GM12878 (cell line): ENCODE measurements around the gene NUBP1. TPM values are rescaled to one million over a fixed set of nuclear protein-coding genes. Genes with fewer than 3 reads are reported as not detected.

ENCODE experiments used
- ATAC-seq: fragments of 200-7000 bp; cut with Tn5 transposase; 3 replicates; pipeline ENCODE4 v1.9.1; 2020; ENCODE audit warnings: mild to moderate bottlenecking, moderate library complexity
- BruUV-seq: library from RNA; stranded (reverse); fragments of 400-500 nt; replicated peaks from 2 replicates; lab custom pipeline; 2021; lab: Mats Ljungman, UMichigan
- CTCF ChIA-PET: fragments of 300-600 bp; sonication (Branson Sonifier 250); formaldehyde crosslinking; extraction: SDS; loops from one replicate; lab custom pipeline; 2021; ENCODE audit warnings: inconsistent platforms; lab: Yijun Ruan, JAX
- POLR2A ChIA-PET: fragments of 350-600 bp; formaldehyde crosslinking; extraction: SDS; loops from one replicate; lab custom pipeline; 2021; ENCODE audit warnings: inconsistent platforms; lab: Charles Lee
- RAD21 ChIA-PET: fragments of 300-600 bp; sonication (Branson Sonifier 250); formaldehyde crosslinking; loops from one replicate; lab custom pipeline; 2023; ENCODE audit warnings: antibody characterized with exemption; ENCODE audit not compliant: unreplicated experiment; lab: Charles Lee
- SMC1A ChIA-PET: fragments of 300-600 bp; sonication (Branson Sonifier 250); formaldehyde crosslinking; loops from one replicate; lab custom pipeline; 2023; ENCODE audit not compliant: unreplicated experiment, uncharacterized antibody; lab: Charles Lee
- DNase-seq: peaks from one replicate; pipeline ENCODE4 v3.0.0-alpha.2; 2011; ENCODE audit warnings: low read depth, low spot score
- FAIRE-seq: peaks from 3 replicates; lab custom pipeline; 2011; peaks lifted over from hg19 to GRCh38; lab: Jason Lieb, UNC
- H2AFZ ChIP-seq: 2 replicates; pipeline ENCODE4 v1.6.0; 2011; ENCODE audit warnings: low read depth, low read length, control low read depth; ENCODE audit not compliant: control insufficient read depth
- H3K27ac ChIP-seq: 2 replicates; pipeline ENCODE4 v1.5.1; 2011; ENCODE audit warnings: control low read depth; ENCODE audit not compliant: control insufficient read depth, insufficient read depth
- H3K27me3 ChIP-seq, 2 experiments: replicated peaks in 1 of 2; 2 replicates each; pipeline versions ENCODE4 v1.6.0 to v1.6.1; 2011; ENCODE audit warnings: low read length in 1 of 2; ENCODE audit not compliant: control insufficient read depth in 2 of 2, insufficient read depth in 2 of 2
- H3K36me3 ChIP-seq, 2 experiments: 2 replicates each; pipeline ENCODE4 v1.5.1; 2011; ENCODE audit warnings: low read length in 1 of 2; ENCODE audit not compliant: control insufficient read depth in 2 of 2, insufficient read depth in 2 of 2
- H3K4me1 ChIP-seq: 2 replicates; pipeline ENCODE4 v1.6.1; 2011; ENCODE audit warnings: mild to moderate bottlenecking, low read length, moderate library complexity, mixed read lengths; ENCODE audit not compliant: control insufficient read depth, insufficient read depth
- H3K4me2 ChIP-seq: 2 replicates; pipeline ENCODE4 v1.6.0; 2011; ENCODE audit warnings: control low read depth; ENCODE audit not compliant: control insufficient read depth, insufficient read depth
- H3K4me3 ChIP-seq: fragments of 200-600 bp; sonication (generic); 2 replicates; pipeline ENCODE4 v1.5.1; 2016
- H3K79me2 ChIP-seq: 2 replicates; pipeline ENCODE4 v1.6.0; 2011; ENCODE audit warnings: low read length; ENCODE audit not compliant: control insufficient read depth, insufficient read depth
- H3K9ac ChIP-seq: 2 replicates; pipeline ENCODE4 v1.8.0; 2011; ENCODE audit warnings: low read length, control low read depth, mixed read lengths; ENCODE audit not compliant: control insufficient read depth, insufficient read depth
- H3K9me3 ChIP-seq: replicated peaks from 3 replicates; pipeline ENCODE4 v1.5.1; 2011; ENCODE audit warnings: mild to moderate bottlenecking, low read length; ENCODE audit not compliant: control insufficient read depth, insufficient read depth
- H4K20me1 ChIP-seq: 2 replicates; pipeline ENCODE4 v1.6.0; 2011; ENCODE audit not compliant: control insufficient read depth, insufficient read depth
- BCL3 ChIP-seq: IDR thresholded peaks from 2 replicates; pipeline ENCODE4 v1.6.1; 2011; ENCODE audit warnings: borderline replicate concordance, low read depth, mild to moderate bottlenecking, moderate library complexity, low read length; ENCODE audit not compliant: insufficient read depth, poor library complexity, severe bottlenecking
- BHLHE40 ChIP-seq, 2 experiments: fragments of 450-650 bp in 1 of 2; IDR thresholded peaks; 2 replicates each; pipeline ENCODE4 v1.6.1; 2011 to 2017; ENCODE audit warnings: low read depth in 2 of 2, borderline replicate concordance in 1 of 2, improper control_type of control experiment in 1 of 2, low read length in 1 of 2, mild to moderate bottlenecking in 1 of 2
- CBFB ChIP-seq: IDR thresholded peaks from 2 replicates; pipeline ENCODE4 v1.6.1; 2016; ENCODE audit warnings: antibody characterized with exemption, low read depth
- CBX5 ChIP-seq: sonication (generic); IDR thresholded peaks from 2 replicates; pipeline ENCODE4 v1.6.1; 2016; ENCODE audit warnings: low read depth, moderate library complexity, mild to moderate bottlenecking, inconsistent platforms
- LARP7 ChIP-seq: fragments of 450-650 bp; IDR thresholded peaks from 2 replicates; pipeline ENCODE4 v1.6.1; 2017; ENCODE audit warnings: mild to moderate bottlenecking
- MTA3 ChIP-seq: IDR thresholded peaks from 2 replicates; pipeline ENCODE4 v1.6.1; 2012; ENCODE audit warnings: low read length, inconsistent platforms, borderline replicate concordance
- MYB ChIP-seq: fragments of 150-350 bp; IDR thresholded peaks from 2 replicates; pipeline ENCODE4 v1.6.1; 2014; ENCODE audit warnings: mild to moderate bottlenecking, low read depth, low read length, borderline replicate concordance
- PML ChIP-seq: IDR thresholded peaks from 2 replicates; pipeline ENCODE4 v1.6.1; 2012; ENCODE audit warnings: low read length, inconsistent platforms
- RAD51 ChIP-seq: fragments of 450-650 bp; IDR thresholded peaks from 2 replicates; pipeline ENCODE4 v1.6.1; 2016; ENCODE audit warnings: moderate library complexity, mild to moderate bottlenecking, inconsistent platforms
- RELA ChIP-seq: fragments of 450-650 bp; IDR thresholded peaks from 2 replicates; pipeline ENCODE4 v1.8.0; 2014; ENCODE audit warnings: borderline replicate concordance; ENCODE audit not compliant: partially characterized antibody
- SIX5 ChIP-seq: IDR thresholded peaks from 2 replicates; pipeline ENCODE4 v1.6.1; 2011; ENCODE audit warnings: mild to moderate bottlenecking, low read depth, low read length, moderate library complexity; ENCODE audit not compliant: severe bottlenecking
- SP1 ChIP-seq: IDR thresholded peaks from one replicate; pipeline ENCODE4 v1.6.1; 2011; ENCODE audit warnings: low read depth, low read length
- ZNF622 ChIP-seq: fragments of 450-650 bp; IDR thresholded peaks from 2 replicates; pipeline ENCODE4 v1.6.1; 2017; ENCODE audit warnings: mild to moderate bottlenecking, inconsistent platforms
- ZSCAN29 ChIP-seq: fragments of 450-650 bp; IDR thresholded peaks from 2 replicates; pipeline ENCODE4 v1.6.1; 2017; ENCODE audit warnings: mild to moderate bottlenecking, moderate library complexity
- WGBS: methylation state at CpG from one replicate; pipeline ENCODE4 v1.1.6; 2016; ENCODE audit warnings: low lambda C conversion rate; ENCODE audit not compliant: insufficient replicate concordance, insufficient coverage; ENCODE audit errors: missing lambda C conversion rate; 5-methylcytosine and 5-hydroxymethylcytosine counted together
- in situ Hi-C: fragments of 300-500 bp; cut with MboI; formaldehyde crosslinking; loops from 9 replicates; pipeline ENCODE4 v1.14.3; 2018; ENCODE audit warnings: mixed read lengths
- intact Hi-C: fragments of 100-400 bp; cut with micrococcal nuclease; formaldehyde crosslinking; loops from one replicate; pipeline ENCODE4 v1.14.2; 2022; ENCODE audit not compliant: unreplicated experiment
- polyA plus RNA-seq, 11 experiments: library from polyadenylated mRNA; depleted of rRNA in 4 of 11; unstranded in 6 of 11; stranded (reverse) in 5 of 11; fragments of >200 nt; fragmentation: Nextera tagmentation in 4 of 11; fragmentation: Illumina TruSeq in 1 of 11; extraction: Ambion mirVana in 4 of 11; extraction: Trizol in 1 of 11; gene quantifications; 1 replicate in 1 of 11; 2 replicates in 10 of 11; pipeline versions ENCODE4 v1.2.1 to v1.2.3, GENCODE V29; 2011 to 2016; ENCODE audit warnings: inconsistent platforms in 2 of 11, missing spikeins in 2 of 11, low read depth in 1 of 11
- total RNA-seq, 4 experiments: library from RNA; depleted of rRNA in 3 of 4; stranded (reverse); fragments of >200 nt in 3 of 4; fragmentation: Illumina TruSeq in 1 of 4; extraction: Trizol in 1 of 4; gene quantifications; 2 replicates each; pipeline versions ENCODE4 v1.2.1 to v1.2.3, GENCODE V29; 2013 to 2021
- TF ChIP-seq, protein P1 (sequence below): fragments of 450-650 bp; IDR thresholded peaks from 2 replicates; pipeline ENCODE4 v1.6.1; 2017; ENCODE audit warnings: low read depth, mild to moderate bottlenecking, moderate library complexity

Gene NUBP1
- total and polyA plus RNA-seq, 10 of the 15 experiments (the other 5 are each of a cell fraction or from before 2014, with no cell fraction given): 31.0 to 74.9 (median 58.3) TPM

DNA sequence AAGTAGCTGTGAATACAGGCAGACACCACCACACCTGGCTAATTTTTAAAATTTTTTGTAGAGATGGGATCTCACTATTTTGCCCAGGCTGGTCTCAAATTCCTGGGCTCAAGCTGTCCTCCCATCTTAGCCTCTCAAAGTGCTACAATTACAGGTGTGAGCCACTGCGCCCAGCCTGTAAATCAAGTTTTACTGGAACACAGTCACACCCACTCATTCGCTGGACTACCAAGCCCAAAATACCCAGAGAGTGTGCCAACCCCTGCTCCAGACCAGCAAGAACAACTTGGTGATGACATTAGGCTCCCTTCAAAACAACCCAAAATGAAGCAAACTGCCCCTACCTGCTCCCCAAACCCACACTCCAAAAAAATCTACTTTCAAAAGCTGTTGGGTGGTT is 39.0 kb downstream of the NUBP1 start:
- Histone ChIP-seq H3K79me2 (no peaks in the 10 kb centered on the region), H3K9ac (no peak overlapping the region), H3K27ac (no peak overlapping the region), H4K20me1 (no peaks in the 10 kb centered on the region), H3K4me3 (no peak overlapping the region), H3K27me3 (no peaks in the 10 kb centered on the region), H3K36me3 (no peaks in the 10 kb centered on the region), H3K9me3 (no peaks in the 10 kb centered on the region), H3K4me2 (no peak overlapping the region), H2AFZ (no peak overlapping the region), H3K4me1 (peaks cover 14% of the 10 kb centered on the region)
- POLR2A ChIA-PET: interaction anchor here (1.4 to 2.9 kb wide), 6 partner anchors 10 to 52 kb away, joined by 4 to 12 read pairs (median 6); partner anchors contain the start of gene NUBP1
- ATAC-seq: no peak
- CTCF ChIA-PET: interaction anchor here (0.6 to 2.1 kb wide), 4 partner anchors 8 to 45 kb away, joined by 3 to 5 read pairs (median 4); no protein-coding TSS in a partner anchor
- SMC1A ChIA-PET: interaction anchor here (0.6 to 1.7 kb wide), 5 partner anchors 10 to 167 kb away, joined by 3 read pairs; no protein-coding TSS in a partner anchor
- RAD21 ChIA-PET: interaction anchor here (1.0 to 3.6 kb wide), 4 partner anchors 24 to 96 kb away, joined by 3 to 15 read pairs (median 4); partner anchors contain the start of gene CIITA
- FAIRE-seq: no peak
- in situ Hi-C loops (no loop called here), intact Hi-C loops (no loop called here)
- 96% methylated on average over 2 of the region's 2 CpGs for WGBS
- BruUV-seq: no TSS peak
- no peak for DNase-seq
- no peak for TF ChIP-seq ZSCAN29
- TF ChIP-seq, protein P1, sequence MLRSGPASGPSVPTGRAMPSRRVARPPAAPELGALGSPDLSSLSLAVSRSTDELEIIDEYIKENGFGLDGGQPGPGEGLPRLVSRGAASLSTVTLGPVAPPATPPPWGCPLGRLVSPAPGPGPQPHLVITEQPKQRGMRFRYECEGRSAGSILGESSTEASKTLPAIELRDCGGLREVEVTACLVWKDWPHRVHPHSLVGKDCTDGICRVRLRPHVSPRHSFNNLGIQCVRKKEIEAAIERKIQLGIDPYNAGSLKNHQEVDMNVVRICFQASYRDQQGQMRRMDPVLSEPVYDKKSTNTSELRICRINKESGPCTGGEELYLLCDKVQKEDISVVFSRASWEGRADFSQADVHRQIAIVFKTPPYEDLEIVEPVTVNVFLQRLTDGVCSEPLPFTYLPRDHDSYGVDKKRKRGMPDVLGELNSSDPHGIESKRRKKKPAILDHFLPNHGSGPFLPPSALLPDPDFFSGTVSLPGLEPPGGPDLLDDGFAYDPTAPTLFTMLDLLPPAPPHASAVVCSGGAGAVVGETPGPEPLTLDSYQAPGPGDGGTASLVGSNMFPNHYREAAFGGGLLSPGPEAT: no peak

DNA sequence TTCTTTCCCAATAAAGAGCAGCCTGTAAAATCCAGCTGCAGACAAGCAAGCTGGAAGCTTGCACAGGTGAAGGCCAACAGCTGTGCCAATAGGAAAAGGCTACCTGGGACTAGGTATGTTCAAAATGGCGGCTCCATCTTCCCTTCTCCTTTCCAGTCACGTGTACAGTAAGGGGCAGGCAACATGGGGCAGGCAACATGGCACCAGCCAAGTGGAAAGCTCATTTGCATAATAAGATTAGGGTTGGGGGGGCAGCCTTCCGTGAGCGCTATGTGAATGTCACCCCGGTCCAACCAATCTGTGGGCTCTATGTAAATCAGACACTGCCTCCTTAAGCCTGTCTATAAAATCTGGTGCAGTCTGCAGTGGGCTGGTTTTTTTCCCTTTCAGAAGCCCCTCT is 43.7 kb downstream of the NUBP1 start:
- Histone ChIP-seq H4K20me1 (no peaks in the 10 kb centered on the region), H3K4me3 (no peak overlapping the region), H2AFZ (no peak overlapping the region), H3K36me3 (no peaks in the 10 kb centered on the region), H3K9me3 (peaks cover 4% of the 10 kb centered on the region; the same call in 2 of the 3 replicates), H3K9ac (no peak overlapping the region), H3K27ac (no peak overlapping the region), H3K27me3 (no peaks in the 10 kb centered on the region), H3K4me1 (peaks cover 28% of the 10 kb centered on the region), H3K4me2 (no peak overlapping the region), H3K79me2 (no peaks in the 10 kb centered on the region)
- BruUV-seq: no TSS peak
- POLR2A ChIA-PET: interaction anchor here (1.0 kb wide), 1 partner anchor 12 kb away, joined by 4 read pairs; no protein-coding TSS in a partner anchor
- WGBS: 42% methylated on average over 5 of the region's 5 CpGs
- intact Hi-C loops: no loop called here
- in situ Hi-C loops: no loop called here
- SMC1A ChIA-PET: interaction anchor here (0.9 to 1.9 kb wide), 5 partner anchors 9 to 132 kb away, joined by 3 to 4 read pairs (median 4); no protein-coding TSS in a partner anchor
- RAD21 ChIA-PET: no interaction called here
- no peak for DNase-seq
- FAIRE-seq: no peak
- ATAC-seq: peak; percentile 73
- CTCF ChIA-PET: interaction anchor here (1.5 to 1.6 kb wide), 2 partner anchors 9 to 46 kb away, joined by 3 to 5 read pairs; no protein-coding TSS in a partner anchor
- TF ChIP-seq BCL3 (no peak), SIX5 (no peak), BHLHE40 (IDR thresholded peaks at IDR 0.05; ENCODE audit: borderline replicate concordance in 1 of 2, low read depth in 2 of 2, low read length in 1 of 2) (peak in 1 of 2 experiments; percentile 38; a peak in 1 of 4 replicates), RAD51 (0 out of 2 replicates have a peak, but pooled peaks have one; percentile 25), SP1 (no peak), PML (no peak), MYB (no peak), RELA (no peak), MTA3 (no peak), CBX5 (no peak), LARP7 (no peak), ZNF622 (no peak), CBFB (no peak)
